ENCODE results near the gene HNRNPH1. TPM values are rescaled to one million over a fixed set of nuclear protein-coding genes. Genes with fewer than 3 reads are reported as not detected.
"Not testable (repeated sequence)": the region's sequence is repeated elsewhere in the genome, so short reads cannot be mapped to it uniquely, and the experiment has no call there.

HNRNPH1 gene
- total and polyA plus RNA-seq, 2 of the 8 experiments (the other 6 are each of a cell fraction or from before 2014, with no cell fraction given), result 170 to 735 TPM

DNA sequence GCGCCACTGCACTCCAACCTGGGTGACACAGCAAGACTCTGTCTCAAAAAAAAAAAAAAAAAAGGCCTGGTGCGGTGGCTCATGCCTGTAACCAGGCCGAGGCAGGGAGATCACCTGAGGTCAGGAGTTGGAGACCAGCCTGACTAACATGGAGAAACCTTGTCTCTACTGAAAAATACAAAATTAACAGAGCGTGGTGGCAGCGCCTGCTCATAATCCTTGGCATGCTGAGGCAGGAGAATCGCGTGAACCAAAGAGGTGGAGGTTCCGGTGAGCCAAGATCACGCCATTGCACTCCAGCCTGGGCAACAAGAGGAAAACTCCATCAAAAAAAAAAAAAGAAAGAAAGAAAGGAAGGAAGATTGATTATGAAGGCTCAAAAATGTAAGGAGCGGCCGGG, 15.8 kb upstream of the HNRNPH1 start:
- not testable (repeated sequence) for H3K4me1 ChIP-seq (replicated peaks in 1 of 4; ENCODE audit: control insufficient read depth in 3 of 4, insufficient read depth in 4 of 4, low read length in 3 of 4); H3K79me2 ChIP-seq (ENCODE audit: control insufficient read depth in 1 of 2, insufficient read depth in 2 of 2, low read length in 2 of 2); H3K4me3 ChIP-seq (ENCODE audit: extremely low read depth in 1 of 4, insufficient read depth in 2 of 4, low read depth in 3 of 4, low read length in 4 of 4); H2BK15ac ChIP-seq (ENCODE audit: low read length); H2AFZ ChIP-seq (ENCODE audit: low read length); H3K4ac ChIP-seq (replicated peaks; ENCODE audit: insufficient read length, low read depth, low read length); H2BK5ac ChIP-seq (ENCODE audit: low read depth, low read length); H4K91ac ChIP-seq (replicated peaks; ENCODE audit: insufficient read length, low read length); H3K27me3 ChIP-seq (replicated peaks in 1 of 4; ENCODE audit: control insufficient read depth in 3 of 4, extremely low read depth in 1 of 4, insufficient read depth in 3 of 4, low read length in 3 of 4); H3K9ac ChIP-seq (replicated peaks in 1 of 4; ENCODE audit: extremely low read depth in 1 of 4, low read depth in 3 of 4, low read length in 3 of 4); FAIRE-seq; H4K20me1 ChIP-seq (replicated peaks in 1 of 2; ENCODE audit: control insufficient read depth in 1 of 2, insufficient read depth in 2 of 2, low read length in 2 of 2); H4K5ac ChIP-seq (ENCODE audit: insufficient read length, low read depth, low read length); H4K8ac ChIP-seq (ENCODE audit: extremely low read depth, insufficient read depth, low read length); DNase-seq (ENCODE audit: low read depth in 1 of 2, low spot score in 2 of 2); H3K23ac ChIP-seq (ENCODE audit: insufficient read length); H3K18ac ChIP-seq (ENCODE audit: extremely low read depth, low read length); H3K36me3 ChIP-seq (ENCODE audit: control insufficient read depth in 2 of 4, insufficient read depth in 4 of 4, low read length in 3 of 4); H3K14ac ChIP-seq (ENCODE audit: insufficient read length); H2BK120ac ChIP-seq (replicated peaks; ENCODE audit: low read depth, low read length); H2AK5ac ChIP-seq (ENCODE audit: low read depth, low read length); H2BK20ac ChIP-seq (ENCODE audit: low read length); H3K79me1 ChIP-seq (ENCODE audit: low read depth, low read length); H3K56ac ChIP-seq (replicated peaks; ENCODE audit: insufficient read length, low read depth, low read length); H3K27ac ChIP-seq (ENCODE audit: low read depth, low read length); H3K4me2 ChIP-seq (ENCODE audit: insufficient read depth in 1 of 2, low read depth in 2 of 2, low read length in 2 of 2); H3K23me2 ChIP-seq (ENCODE audit: low read depth, low read length); H3K9me3 ChIP-seq (ENCODE audit: insufficient read depth in 2 of 2, low read depth in 1 of 2, low read length in 1 of 2); H2BK12ac ChIP-seq (ENCODE audit: low read depth, low read length)
- ChIA-PET POLR2A (ENCODE audit: partially characterized antibody) (interaction anchor here (0.6 to 4.5 kb wide), 3 partner anchors 17 to 23 kb away, joined by 3 to 46 read pairs (median 5); partner anchors contain the start of gene HNRNPH1), CTCF (ENCODE audit: partially characterized antibody) (interaction anchor here (0.8 to 3.2 kb wide), 3 partner anchors 11 to 29 kb away, joined by 3 to 25 read pairs (median 4); partner anchors contain the start of gene HNRNPH1)
- 95% methylated on average over 6 of the region's 11 CpGs; no CpG with 5 or more reads in 1 of the 2 experiments for WGBS, 2 experiments (ENCODE audit: extremely low coverage in 1 of 2, insufficient coverage in 1 of 2, insufficient read length in 1 of 2, insufficient replicate concordance in 2 of 2, low coverage in 1 of 2, low lambda C conversion rate in 2 of 2, missing lambda C conversion rate in 1 of 2)

All from H1 (cell line).